HepG2 (cell line): Measurements from ENCODE around the gene MYRFL. TPM values are rescaled to one million over a fixed set of nuclear protein-coding genes. Genes with fewer than 3 reads are reported as not detected.

Experiments
- ATAC-seq: fragments of 200-7000 bp; cut with Tn5 transposase; 3 replicates; pipeline ENCODE4 v1.9.1; 2020; ENCODE audit warnings: mild to moderate bottlenecking, moderate library complexity
- BruUV-seq: library from RNA; stranded (reverse); fragments of 400-500 nt; replicated peaks from 2 replicates; lab custom pipeline; 2021; lab: Mats Ljungman, UMichigan
- CTCF ChIA-PET: fragments of 300-600 bp; formaldehyde crosslinking; extraction: SDS; loops from one replicate; lab custom pipeline; 2021; ENCODE audit warnings: low total read pairs, inconsistent platforms, low intra/inter-chr PET ratio; lab: Yijun Ruan, JAX
- POLR2A ChIA-PET: fragments of 350-600 bp; sonication (Branson Sonifier 250); formaldehyde crosslinking; loops from one replicate; lab custom pipeline; 2020; ENCODE audit warnings: antibody characterized with exemption, inconsistent platforms; lab: Yijun Ruan, JAX
- DNase-seq: peaks from one replicate; pipeline ENCODE4 v3.0.0-alpha.2; 2015; ENCODE audit warnings: low spot score
- FAIRE-seq: peaks from 3 replicates; lab custom pipeline; 2011; peaks lifted over from hg19 to GRCh38; lab: Jason Lieb, UNC
- H2AFZ ChIP-seq: one replicate; pipeline ENCODE4 v1.6.1; 2011; ENCODE audit warnings: low read length, inconsistent platforms
- H3K27ac ChIP-seq: fragments of 300-600 bp; 3 replicates; pipeline ENCODE4 v1.8.0; 2011; ENCODE audit warnings: mixed run types, mild to moderate bottlenecking, mixed read lengths, low read length, inconsistent platforms; ENCODE audit not compliant: insufficient read depth; ENCODE audit errors: extremely low read length
- H3K27me3 ChIP-seq, 2 experiments: fragments of 200-600 bp in 1 of 2; 2 replicates in 1 of 2; 3 replicates in 1 of 2; pipeline versions ENCODE4 v1.6.0 to v1.8.0; 2011; ENCODE audit warnings: low read length in 2 of 2, mild to moderate bottlenecking in 2 of 2, moderate library complexity in 2 of 2, inconsistent platforms in 1 of 2; ENCODE audit not compliant: insufficient read depth in 2 of 2, control insufficient read depth in 1 of 2
- H3K36me3 ChIP-seq, 2 experiments: fragments of 200-600 bp in 1 of 2; replicated peaks in 1 of 2; 2 replicates in 1 of 2; 3 replicates in 1 of 2; pipeline versions ENCODE4 v1.5.1 to v1.8.0; 2011; ENCODE audit warnings: low read length in 2 of 2, inconsistent platforms in 1 of 2; ENCODE audit not compliant: insufficient read depth in 2 of 2, control insufficient read depth in 1 of 2
- H3K4me1 ChIP-seq: 2 replicates; pipeline ENCODE4 v1.5.1; 2012; ENCODE audit warnings: low read length, inconsistent platforms; ENCODE audit not compliant: insufficient read depth
- H3K4me2 ChIP-seq: 2 replicates; pipeline ENCODE4 v1.6.0; 2011; ENCODE audit warnings: low read depth, low read length, inconsistent platforms
- H3K4me3 ChIP-seq, 3 experiments: fragments of 200-600 bp in 1 of 3; sonication (generic), shearing (Covaris generic) in 1 of 3; replicated peaks in 1 of 3; 2 replicates each; pipeline ENCODE4 v1.5.1; 2011 to 2016; ENCODE audit warnings: low read length in 3 of 3, inconsistent platforms in 2 of 3, low read depth in 2 of 3, mild to moderate bottlenecking in 2 of 3, control low read depth in 1 of 3, mixed read lengths in 1 of 3; ENCODE audit not compliant: insufficient read depth in 1 of 3
- H3K79me2 ChIP-seq: one replicate; pipeline ENCODE4 v1.6.1; 2011; ENCODE audit warnings: low read length, inconsistent platforms; ENCODE audit not compliant: insufficient read depth
- H3K9ac ChIP-seq: 2 replicates; pipeline ENCODE4 v1.6.0; 2011; ENCODE audit warnings: mild to moderate bottlenecking, low read depth, low read length, inconsistent platforms; ENCODE audit not compliant: insufficient read depth
- H3K9me3 ChIP-seq: 2 replicates; pipeline ENCODE4 v1.5.1; 2012; ENCODE audit warnings: mild to moderate bottlenecking, low read length
- H4K20me1 ChIP-seq: 2 replicates; pipeline ENCODE4 v1.6.0; 2011; ENCODE audit warnings: inconsistent platforms, mild to moderate bottlenecking, low read length, moderate library complexity; ENCODE audit not compliant: insufficient read depth
- NCOR1 ChIP-seq: fragments of 200-600 bp; sonication (generic); IDR thresholded peaks from 2 replicates; pipeline ENCODE4 v1.7.0; 2017; ENCODE audit warnings: antibody characterized with exemption, low read length, borderline replicate concordance
- SAP130 ChIP-seq: IDR thresholded peaks from 2 replicates; pipeline ENCODE4 v1.6.1; 2016; ENCODE audit warnings: low read depth
- SETDB1 ChIP-seq: sonication (generic); formaldehyde crosslinking; IDR thresholded peaks from 2 replicates; pipeline ENCODE4 v1.5.1; 2020; ENCODE audit warnings: missing genetic modification reagents, mild to moderate bottlenecking, borderline replicate concordance
- ZBTB38 ChIP-seq: sonication (generic); formaldehyde crosslinking; IDR thresholded peaks from 2 replicates; pipeline ENCODE4 v1.5.1; 2020; ENCODE audit warnings: mild to moderate bottlenecking, missing genetic modification reagents
- ZNF547 ChIP-seq: sonication (generic); formaldehyde crosslinking; IDR thresholded peaks from 2 replicates; pipeline ENCODE4 v1.5.1; 2020; ENCODE audit warnings: mild to moderate bottlenecking, missing genetic modification reagents
- ZNF629 ChIP-seq: sonication (generic); formaldehyde crosslinking; conservative IDR thresholded peaks from 2 replicates; pipeline ENCODE4 v1.5.0; 2020; ENCODE audit warnings: missing genetic modification reagents
- in situ Hi-C: cut with HindIII; loops from 2 replicates; pipeline ENCODE4 v1.10.0; 2017; ENCODE audit warnings: low pct_unique_long_range_greater_than_20kb; ENCODE audit not compliant: extremely low pct_ligation_motif_present
- intact Hi-C: fragments of 100-400 bp; cut with micrococcal nuclease; formaldehyde crosslinking; loops from one replicate; pipeline ENCODE4 v1.10.0; 2022; ENCODE audit not compliant: unreplicated experiment
- polyA plus RNA-seq, 8 experiments: library from polyadenylated mRNA; depleted of rRNA in 3 of 8; stranded (reverse) in 7 of 8; unstranded in 1 of 8; fragments of >200 nt; fragmentation: Illumina TruSeq in 4 of 8; extraction: Trizol in 4 of 8; gene quantifications; 2 replicates each; pipeline versions ENCODE4 v1.2.1 to v1.2.3, GENCODE V29; 2011 to 2016; ENCODE audit warnings: low read depth in 4 of 8, missing spikeins in 1 of 8, mixed read lengths in 1 of 8; ENCODE audit not compliant: insufficient read depth in 1 of 8
- total RNA-seq, 5 experiments: library from RNA; depleted of rRNA; stranded (reverse); fragments of >200 nt; fragmentation: Illumina TruSeq; extraction: Trizol; gene quantifications; 2 replicates each; pipeline ENCODE4 v1.2.3, GENCODE V29; 2016; ENCODE audit warnings: low read depth in 1 of 5
- TF ChIP-seq, protein P1 (sequence below): sonication (generic); formaldehyde crosslinking; IDR thresholded peaks from 2 replicates; pipeline ENCODE4 v1.4.0; 2020; ENCODE audit warnings: missing genetic modification reagents, borderline replicate concordance
- TF ChIP-seq, protein P2 (sequence below): sonication (generic); formaldehyde crosslinking; conservative IDR thresholded peaks from 2 replicates; pipeline ENCODE4 v1.8.0; 2022; ENCODE audit warnings: low read depth, missing genetic modification reagents
- TF ChIP-seq, protein P3 (sequence below): sonication (generic); formaldehyde crosslinking; IDR thresholded peaks from 2 replicates; pipeline ENCODE4 v1.4.0; 2020; ENCODE audit warnings: missing genetic modification reagents

MYRFL gene
- total and polyA plus RNA-seq, 2 of the 13 experiments (the other 11 are each of a cell fraction or from before 2014, with no cell fraction given): 0.09 to 0.11 TPM

DNA sequence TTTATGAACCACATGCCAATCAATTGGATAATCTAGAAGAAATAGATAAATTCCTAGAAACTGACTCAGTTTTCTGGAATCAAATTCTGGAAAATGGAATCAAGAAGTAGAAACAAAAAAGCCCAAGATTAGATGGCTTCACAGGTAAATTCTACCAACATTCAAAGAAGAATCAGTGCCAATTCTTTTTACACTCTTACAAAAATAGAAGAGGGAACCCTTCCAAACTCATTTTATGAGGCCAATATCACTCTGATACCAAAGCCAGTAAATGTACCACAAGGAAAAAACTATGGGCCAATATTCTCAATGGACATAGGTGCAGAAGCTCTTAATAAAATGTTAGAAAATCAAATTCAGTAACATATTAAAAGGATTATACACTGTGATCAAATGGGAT, 35.7 kb upstream of the MYRFL start:
- TF ChIP-seq ZNF547 (CRISPR knock-in tag) (no peak), NCOR1 (no peak), SAP130 (CRISPR knock-in tag) (no peak), SETDB1 (no peak), ZNF629 (CRISPR knock-in tag) (no peak), ZBTB38 (no peak)
- TF ChIP-seq, protein P1, sequence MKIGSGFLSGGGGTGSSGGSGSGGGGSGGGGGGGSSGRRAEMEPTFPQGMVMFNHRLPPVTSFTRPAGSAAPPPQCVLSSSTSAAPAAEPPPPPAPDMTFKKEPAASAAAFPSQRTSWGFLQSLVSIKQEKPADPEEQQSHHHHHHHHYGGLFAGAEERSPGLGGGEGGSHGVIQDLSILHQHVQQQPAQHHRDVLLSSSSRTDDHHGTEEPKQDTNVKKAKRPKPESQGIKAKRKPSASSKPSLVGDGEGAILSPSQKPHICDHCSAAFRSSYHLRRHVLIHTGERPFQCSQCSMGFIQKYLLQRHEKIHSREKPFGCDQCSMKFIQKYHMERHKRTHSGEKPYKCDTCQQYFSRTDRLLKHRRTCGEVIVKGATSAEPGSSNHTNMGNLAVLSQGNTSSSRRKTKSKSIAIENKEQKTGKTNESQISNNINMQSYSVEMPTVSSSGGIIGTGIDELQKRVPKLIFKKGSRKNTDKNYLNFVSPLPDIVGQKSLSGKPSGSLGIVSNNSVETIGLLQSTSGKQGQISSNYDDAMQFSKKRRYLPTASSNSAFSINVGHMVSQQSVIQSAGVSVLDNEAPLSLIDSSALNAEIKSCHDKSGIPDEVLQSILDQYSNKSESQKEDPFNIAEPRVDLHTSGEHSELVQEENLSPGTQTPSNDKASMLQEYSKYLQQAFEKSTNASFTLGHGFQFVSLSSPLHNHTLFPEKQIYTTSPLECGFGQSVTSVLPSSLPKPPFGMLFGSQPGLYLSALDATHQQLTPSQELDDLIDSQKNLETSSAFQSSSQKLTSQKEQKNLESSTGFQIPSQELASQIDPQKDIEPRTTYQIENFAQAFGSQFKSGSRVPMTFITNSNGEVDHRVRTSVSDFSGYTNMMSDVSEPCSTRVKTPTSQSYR (CRISPR knock-in tag): no peak
- TF ChIP-seq, protein P2, sequence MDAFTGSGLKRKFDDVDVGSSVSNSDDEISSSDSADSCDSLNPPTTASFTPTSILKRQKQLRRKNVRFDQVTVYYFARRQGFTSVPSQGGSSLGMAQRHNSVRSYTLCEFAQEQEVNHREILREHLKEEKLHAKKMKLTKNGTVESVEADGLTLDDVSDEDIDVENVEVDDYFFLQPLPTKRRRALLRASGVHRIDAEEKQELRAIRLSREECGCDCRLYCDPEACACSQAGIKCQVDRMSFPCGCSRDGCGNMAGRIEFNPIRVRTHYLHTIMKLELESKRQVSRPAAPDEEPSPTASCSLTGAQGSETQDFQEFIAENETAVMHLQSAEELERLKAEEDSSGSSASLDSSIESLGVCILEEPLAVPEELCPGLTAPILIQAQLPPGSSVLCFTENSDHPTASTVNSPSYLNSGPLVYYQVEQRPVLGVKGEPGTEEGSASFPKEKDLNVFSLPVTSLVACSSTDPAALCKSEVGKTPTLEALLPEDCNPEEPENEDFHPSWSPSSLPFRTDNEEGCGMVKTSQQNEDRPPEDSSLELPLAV (CRISPR knock-in tag): no peak
- TF ChIP-seq, protein P3, sequence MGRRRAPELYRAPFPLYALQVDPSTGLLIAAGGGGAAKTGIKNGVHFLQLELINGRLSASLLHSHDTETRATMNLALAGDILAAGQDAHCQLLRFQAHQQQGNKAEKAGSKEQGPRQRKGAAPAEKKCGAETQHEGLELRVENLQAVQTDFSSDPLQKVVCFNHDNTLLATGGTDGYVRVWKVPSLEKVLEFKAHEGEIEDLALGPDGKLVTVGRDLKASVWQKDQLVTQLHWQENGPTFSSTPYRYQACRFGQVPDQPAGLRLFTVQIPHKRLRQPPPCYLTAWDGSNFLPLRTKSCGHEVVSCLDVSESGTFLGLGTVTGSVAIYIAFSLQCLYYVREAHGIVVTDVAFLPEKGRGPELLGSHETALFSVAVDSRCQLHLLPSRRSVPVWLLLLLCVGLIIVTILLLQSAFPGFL (CRISPR knock-in tag): no peak
- BruUV-seq: no TSS peak
- ATAC-seq (no peak), DNase-seq (no peak), FAIRE-seq (no peak)
- H3K36me3 ChIP-seq: peaks cover 0 to 13% of the 10 kb centered on the region in 2 experiments; a peak in 4 of 5 replicates
- intact Hi-C loops: no loop called here
- H3K27ac ChIP-seq: no peak overlapping the region
- H3K4me1 ChIP-seq: no peaks in the 10 kb centered on the region
- H2AFZ ChIP-seq: no peak overlapping the region
- ChIA-PET POLR2A (no interaction called here), CTCF (no interaction called here)
- in situ Hi-C loops: no loop called here
- H3K4me2 ChIP-seq: no peak overlapping the region
- H3K79me2 ChIP-seq: no peaks in the 10 kb centered on the region
- H3K27me3 ChIP-seq: no peaks in the 10 kb centered on the region
- H3K9ac ChIP-seq: no peak overlapping the region
- H4K20me1 ChIP-seq: no peaks in the 10 kb centered on the region
- H3K9me3 ChIP-seq: peaks cover 32% of the 10 kb centered on the region
- no peak overlapping the region for H3K4me3 ChIP-seq
